ENCODE results near the gene MTERF2. TPM values are rescaled to one million over a fixed set of nuclear protein-coding genes. Genes with fewer than 3 reads are reported as not detected.

The MTERF2 gene
- total and polyA plus RNA-seq, 4 donors = 4.8 to 41.4 (median 14.1) TPM

- DNase-seq = no peak
- 97 to 98% methylated on average over 8 of the region's 8 CpGs for WGBS, 2 donors
- H3K9ac ChIP-seq (ENCODE audit: insufficient read depth in 1 of 2, low read length in 2 of 2) = no peak overlapping the region
- peaks cover 2 to 27% (median 17%) of the 10 kb centered on the region in 5 donors for H3K4me1 ChIP-seq (ENCODE audit: control insufficient read depth in 5 of 5, insufficient read depth in 5 of 5, low read length in 5 of 5)
- H3K36me3 ChIP-seq (ENCODE audit: control insufficient read depth in 4 of 4, insufficient read depth in 4 of 4, low read length in 4 of 4) = peaks cover 4 to 39% (median 8%) of the 10 kb centered on the region in 4 donors
- TF ChIP-seq CTCF (IDR thresholded peaks at IDR 0.05; ENCODE audit: control extremely low read depth, extremely low read depth) = no peak
- H3K9me3 ChIP-seq (ENCODE audit: control insufficient read depth in 4 of 4, insufficient read depth in 3 of 4, low read length in 3 of 4) = no peaks in the 10 kb centered on the region
- peak overlapping the region in 1 of 2 donors; percentile 87 for H3K27ac ChIP-seq (ENCODE audit: low read depth in 1 of 2, low read length in 1 of 2)
- no peak for ATAC-seq (ENCODE audit: insufficient read depth, low FRiP score)
- H3K4me3 ChIP-seq = no peak overlapping the region
- H3K27me3 ChIP-seq (ENCODE audit: control insufficient read depth in 3 of 3, insufficient read depth in 3 of 3, low read length in 2 of 3) = no peaks in the 10 kb centered on the region
Observed at GRCh38 chr12:106975098-106975497, 11.8 kb downstream of the MTERF2 start.

GRCh38 chr12:106974511-106974910 lies 12.4 kb downstream of the MTERF2 start:
- H3K27ac ChIP-seq (ENCODE audit: low read depth in 1 of 2, low read length in 1 of 2) = no peak overlapping the region
- H3K9me3 ChIP-seq (ENCODE audit: control insufficient read depth in 4 of 4, insufficient read depth in 3 of 4, low read length in 3 of 4) = no peaks in the 10 kb centered on the region
- WGBS, 2 donors = 62 to 66% methylated on average over 3 of the region's 3 CpGs
- no peaks in the 10 kb centered on the region for H3K27me3 ChIP-seq (ENCODE audit: control insufficient read depth in 3 of 3, insufficient read depth in 3 of 3, low read length in 2 of 3)
- ATAC-seq (ENCODE audit: insufficient read depth, low FRiP score) = no peak
- no peak for TF ChIP-seq CTCF (IDR thresholded peaks at IDR 0.05; ENCODE audit: control extremely low read depth, extremely low read depth)
- H3K9ac ChIP-seq (ENCODE audit: insufficient read depth in 1 of 2, low read length in 2 of 2) = no peak overlapping the region
- H3K36me3 ChIP-seq (ENCODE audit: control insufficient read depth in 4 of 4, insufficient read depth in 4 of 4, low read length in 4 of 4) = peaks cover 4 to 39% (median 8%) of the 10 kb centered on the region in 4 donors
- H3K4me1 ChIP-seq (ENCODE audit: control insufficient read depth in 5 of 5, insufficient read depth in 5 of 5, low read length in 5 of 5) = peaks cover 2 to 27% (median 17%) of the 10 kb centered on the region in 5 donors
- no peak overlapping the region for H3K4me3 ChIP-seq
- no peak for DNase-seq

GRCh38 chr12:106973545-106973944 lies 13.4 kb downstream of the MTERF2 start:
- ATAC-seq (ENCODE audit: insufficient read depth, low FRiP score) = no peak

More at GRCh38 chr12:106973545-106973944, 13.4 kb downstream of the MTERF2 start:
- no peaks in the 10 kb centered on the region for H3K27me3 ChIP-seq (ENCODE audit: control insufficient read depth in 3 of 3, insufficient read depth in 3 of 3, low read length in 2 of 3)
- H3K4me3 ChIP-seq = no peak overlapping the region
- H3K9ac ChIP-seq (ENCODE audit: insufficient read depth in 1 of 2, low read length in 2 of 2) = no peak overlapping the region
- no peak for DNase-seq
- no peak overlapping the region for H3K27ac ChIP-seq (ENCODE audit: low read depth in 1 of 2, low read length in 1 of 2)
- H3K36me3 ChIP-seq (ENCODE audit: control insufficient read depth in 4 of 4, insufficient read depth in 4 of 4, low read length in 4 of 4) = peaks cover 4 to 43% (median 8%) of the 10 kb centered on the region in 4 donors
- H3K9me3 ChIP-seq (ENCODE audit: control insufficient read depth in 4 of 4, insufficient read depth in 3 of 4, low read length in 3 of 4) = no peaks in the 10 kb centered on the region
- no peak for TF ChIP-seq CTCF (IDR thresholded peaks at IDR 0.05; ENCODE audit: control extremely low read depth, extremely low read depth)
- H3K4me1 ChIP-seq (ENCODE audit: control insufficient read depth in 5 of 5, insufficient read depth in 5 of 5, low read length in 5 of 5) = peaks cover 2 to 27% (median 16%) of the 10 kb centered on the region in 5 donors
